HEK293T (cell line): ENCODE results near the gene JOSD2.

Source experiments
- CTCF ChIA-PET: fragments of 350-600 bp; formaldehyde crosslinking; extraction: SDS; loops from one replicate; lab custom pipeline; 2021; ENCODE audit warnings: antibody characterized with exemption, inconsistent platforms; lab: Yijun Ruan, JAX
- POLR2A ChIA-PET: fragments of 350-600 bp; formaldehyde crosslinking; extraction: SDS; loops from one replicate; lab custom pipeline; 2020; ENCODE audit warnings: antibody characterized with exemption, inconsistent platforms; lab: Yijun Ruan, JAX
- DNase-seq: peaks from one replicate; pipeline ENCODE4 v3.0.0; 2012; ENCODE audit warnings: mixed read lengths; ENCODE audit errors: extremely low spot score
- ARNT ChIP-seq: fragments of 450-650 bp; IDR thresholded peaks from 2 replicates; pipeline ENCODE4 v1.6.1; 2017; ENCODE audit warnings: mild to moderate bottlenecking
- BHLHE40 ChIP-seq: fragments of 450-650 bp; IDR thresholded peaks from 2 replicates; pipeline ENCODE4 v1.6.1; 2016; ENCODE audit warnings: mild to moderate bottlenecking, moderate library complexity, borderline replicate concordance
- CTBP1 ChIP-seq: fragments of 450-650 bp; IDR thresholded peaks from 2 replicates; pipeline ENCODE4 v1.6.1; 2016; ENCODE audit warnings: borderline replicate concordance
- ELF4 ChIP-seq: fragments of 450-650 bp; IDR thresholded peaks from 2 replicates; pipeline ENCODE4 v1.6.1; 2017; ENCODE audit warnings: antibody characterized with exemption
- FOXA1 ChIP-seq: fragments of 450-650 bp; IDR thresholded peaks from 2 replicates; pipeline ENCODE4 v1.6.1; 2016; ENCODE audit warnings: mild to moderate bottlenecking
- FOXK2 ChIP-seq: fragments of 450-650 bp; IDR thresholded peaks from 2 replicates; pipeline ENCODE4 v1.6.1; 2016; ENCODE audit warnings: mild to moderate bottlenecking
- FOXM1 ChIP-seq: fragments of 450-650 bp; IDR thresholded peaks from 2 replicates; pipeline ENCODE4 v1.6.1; 2017; ENCODE audit warnings: mild to moderate bottlenecking, borderline replicate concordance
- HDGF ChIP-seq: fragments of 450-650 bp; IDR thresholded peaks from 2 replicates; pipeline ENCODE4 v1.6.1; 2017; ENCODE audit warnings: antibody characterized with exemption, borderline replicate concordance
- L3MBTL2 ChIP-seq: fragments of 450-650 bp; conservative IDR thresholded peaks from 2 replicates; pipeline ENCODE4 v1.6.1; 2016; ENCODE audit warnings: mild to moderate bottlenecking
- LEF1 ChIP-seq: fragments of 450-650 bp; IDR thresholded peaks from 2 replicates; pipeline ENCODE4 v1.6.1; 2017; ENCODE audit warnings: mild to moderate bottlenecking, borderline replicate concordance
- NFRKB ChIP-seq: fragments of 450-650 bp; IDR thresholded peaks from 2 replicates; pipeline ENCODE4 v1.6.1; 2016; ENCODE audit warnings: mild to moderate bottlenecking, moderate library complexity
- PKNOX1 ChIP-seq: fragments of 450-650 bp; IDR thresholded peaks from 2 replicates; pipeline ENCODE4 v1.6.1; 2016
- SP1 ChIP-seq: fragments of 450-650 bp; IDR thresholded peaks from 2 replicates; pipeline ENCODE4 v1.6.1; 2017
- SUZ12 ChIP-seq: fragments of 450-650 bp; IDR thresholded peaks from 2 replicates; pipeline ENCODE4 v1.6.1; 2016; ENCODE audit warnings: mild to moderate bottlenecking
- TARDBP ChIP-seq: fragments of 450-650 bp; IDR thresholded peaks from 2 replicates; pipeline ENCODE4 v1.6.1; 2016
- ZNF384 ChIP-seq: fragments of 450-650 bp; IDR thresholded peaks from 2 replicates; pipeline ENCODE4 v1.6.1; 2016

Gene JOSD2

GRCh38 chr19:50458396-50459066 lies 52.5 kb downstream of the JOSD2 start:
- ChIA-PET CTCF (no interaction called here), POLR2A (interaction anchor here (1.3 kb wide), 1 partner anchor 90 kb away, joined by 5 read pairs; no protein-coding TSS in a partner anchor)
- TF ChIP-seq ARNT: no peak
- TF ChIP-seq ZNF384: no peak
- no peak for TF ChIP-seq FOXM1
- TF ChIP-seq TARDBP: no peak
- no peak for TF ChIP-seq FOXK2
- TF ChIP-seq L3MBTL2: no peak
- no peak for TF ChIP-seq PKNOX1
- TF ChIP-seq CTBP1: no peak
- TF ChIP-seq SUZ12: no peak
- TF ChIP-seq HDGF: no peak
- no peak for TF ChIP-seq NFRKB
- TF ChIP-seq SP1: no peak
- TF ChIP-seq LEF1: no peak
- no peak for TF ChIP-seq FOXA1
- TF ChIP-seq BHLHE40: no peak
- no peak for TF ChIP-seq ELF4
- no peak for DNase-seq

GRCh38 chr19:50457300-50457699 lies 53.7 kb downstream of the JOSD2 start:
- ChIA-PET POLR2A (no interaction called here), CTCF (interaction anchor here (1.1 kb wide), 1 partner anchor 100 kb away, joined by 4 read pairs; no protein-coding TSS in a partner anchor)
- DNase-seq: no peak
- no peak for TF ChIP-seq SP1
- no peak for TF ChIP-seq PKNOX1
- no peak for TF ChIP-seq ELF4
- TF ChIP-seq TARDBP: no peak
- no peak for TF ChIP-seq ZNF384
